H1 (cell line): Measurements from ENCODE around the gene TMEM89. TPM values are rescaled to one million over a fixed set of nuclear protein-coding genes. Genes with fewer than 3 reads are reported as not detected.

Source experiments
- CEBPB ChIP-seq: IDR thresholded peaks from 2 replicates; pipeline ENCODE4 v1.6.1; 2012; ENCODE audit warnings: low read depth, low read length
- CHD7 ChIP-seq: fragments of 300-600 bp; sonication (generic); IDR thresholded peaks from 2 replicates; pipeline ENCODE4 v1.7.1; 2012; ENCODE audit warnings: low read length, moderate library complexity, mild to moderate bottlenecking, inconsistent platforms; ENCODE audit not compliant: insufficient replicate concordance
- CTBP2 ChIP-seq: IDR thresholded peaks from 2 replicates; pipeline ENCODE4 v1.7.0; 2011; ENCODE audit warnings: borderline replicate concordance, mild to moderate bottlenecking, moderate library complexity, mixed read lengths, low read length; ENCODE audit not compliant: insufficient read depth, insufficient read length
- CTCF ChIP-seq, 3 experiments: IDR thresholded peaks; 1 replicate in 2 of 3; 2 replicates in 1 of 3; pipeline versions ENCODE4 v1.5.1 to v1.6.1; 2011; ENCODE audit warnings: low read length in 3 of 3, mild to moderate bottlenecking in 3 of 3, inconsistent platforms in 2 of 3, low read depth in 1 of 3, moderate library complexity in 1 of 3; ENCODE audit not compliant: insufficient read depth in 1 of 3; ENCODE audit errors: control extremely low read depth in 1 of 3
- HDAC6 ChIP-seq: IDR thresholded peaks from one replicate; pipeline ENCODE4 v1.7.1; 2012; ENCODE audit warnings: low read depth, mild to moderate bottlenecking, inconsistent platforms, low read length, moderate library complexity
- POU5F1 ChIP-seq: IDR thresholded peaks from 2 replicates; pipeline ENCODE4 v1.6.1; 2011; ENCODE audit warnings: low read depth, mild to moderate bottlenecking, low read length, moderate library complexity
- SIN3A ChIP-seq, 2 experiments: IDR thresholded peaks in 1 of 2; conservative IDR thresholded peaks in 1 of 2; 2 replicates each; pipeline ENCODE4 v1.6.1; 2011 to 2012; ENCODE audit warnings: low read length in 2 of 2, improper control_type of control experiment in 1 of 2, low read depth in 1 of 2, mild to moderate bottlenecking in 1 of 2
- TCF12 ChIP-seq: IDR thresholded peaks from 2 replicates; pipeline ENCODE4 v1.6.1; 2011; ENCODE audit warnings: low read depth, mild to moderate bottlenecking, low read length
- polyA plus RNA-seq, 7 experiments: library from polyadenylated mRNA; depleted of rRNA in 3 of 7; stranded (reverse) in 5 of 7; unstranded in 2 of 7; fragments of >200 nt in 5 of 7; fragments of 200-250 nt in 2 of 7; gene quantifications; 1 replicate in 5 of 7; 2 replicates in 1 of 7; 4 replicates in 1 of 7; pipeline versions ENCODE4 v1.2.1 to v1.2.3, GENCODE V29; 2011 to 2013; ENCODE audit warnings: missing spikeins in 2 of 7, mixed read lengths in 2 of 7
- total RNA-seq: library from RNA; stranded (reverse); fragmentation: NEBNext Ultra II Directional; extraction: Animal tissue kit (Norgen Biotek cat#: 25700); gene quantifications from 2 replicates; pipeline ENCODE4 v1.2.1, GENCODE V29; 2021

The TMEM89 gene
- total and polyA plus RNA-seq, 2 of the 8 experiments (the other 6 are each of a cell fraction or from before 2014, with no cell fraction given) = not detected

DNA sequence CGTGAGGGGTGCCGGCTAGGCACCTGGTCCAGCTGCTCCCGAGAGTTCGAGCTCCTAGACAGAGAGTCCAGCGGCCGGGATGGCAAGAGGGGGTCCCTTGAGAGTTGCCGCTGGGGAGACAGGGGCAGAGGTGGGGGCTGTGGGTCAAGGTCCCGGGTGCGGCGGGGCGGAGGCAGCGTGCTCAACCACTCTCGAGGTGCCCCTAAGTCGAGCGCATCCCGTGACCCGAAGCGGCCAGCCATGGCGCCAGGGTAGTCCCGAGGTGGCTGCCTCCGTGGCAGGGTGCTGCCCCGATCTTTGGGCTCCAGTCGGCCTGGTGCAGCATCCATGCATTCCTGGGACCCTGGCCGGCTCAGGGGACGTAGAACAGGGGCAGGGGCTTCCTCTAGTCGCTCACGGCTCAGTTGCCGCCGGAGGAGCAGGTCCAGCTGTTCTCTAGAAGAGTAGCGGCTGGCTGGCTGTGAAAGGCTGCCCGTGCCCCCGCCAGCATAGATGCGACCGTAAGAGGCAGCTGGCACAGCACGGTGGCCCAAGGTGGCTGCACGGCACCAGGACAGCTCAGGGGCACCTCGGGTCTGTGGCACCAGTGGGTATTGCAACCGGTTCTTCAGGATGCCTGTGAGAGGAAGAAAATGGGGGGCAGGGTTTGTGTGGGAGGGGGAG is 18.5 kb upstream of the TMEM89 start (continued):
- no peak for TF ChIP-seq CHD7
- no peak for TF ChIP-seq POU5F1
- TF ChIP-seq CTCF (IDR thresholded peaks at IDR 0.05; ENCODE audit: control extremely low read depth in 1 of 3, insufficient read depth in 1 of 3, low read depth in 1 of 3, low read length in 3 of 3) = no peak
- no peak for TF ChIP-seq HDAC6
- TF ChIP-seq CTBP2 = no peak
- TF ChIP-seq TCF12 = no peak
- no peak for TF ChIP-seq CEBPB
- no peak for TF ChIP-seq SIN3A (conservative IDR thresholded peaks at IDR 0.05 in 1 of 2, IDR thresholded peaks at IDR 0.05 in 1 of 2; ENCODE audit: low read depth in 1 of 2, low read length in 2 of 2)
